C4-2B (cell line): Measurements from ENCODE around the gene SIRPB2.

Experiments
- CTCF ChIP-seq: fragments of 450-650 bp; conservative IDR thresholded peaks from 2 replicates; pipeline ENCODE4 v1.5.1; 2017; ENCODE audit warnings: mild to moderate bottlenecking
- ZFX ChIP-seq: fragments of 450-650 bp; IDR thresholded peaks from 2 replicates; pipeline ENCODE4 v1.6.1; 2017

- no peak for TF ChIP-seq CTCF
- TF ChIP-seq ZFX: no peak
Observed at GRCh38 chr20:1496930-1497329, 5.7 kb upstream of the SIRPB2 start.
